HEK293 (cell line): ENCODE results near the gene MYBPC3.

Source experiments
- CTCF ChIA-PET: fragments of 350-600 bp; formaldehyde crosslinking; extraction: SDS; loops from one replicate; lab custom pipeline; 2021; ENCODE audit warnings: antibody characterized with exemption; lab: Yijun Ruan, JAX
- POLR2A ChIA-PET: fragments of 300-600 bp; formaldehyde crosslinking; extraction: SDS; loops from one replicate; lab custom pipeline; 2020; ENCODE audit warnings: antibody characterized with exemption, inconsistent platforms; lab: Yijun Ruan, JAX
- H3K27ac ChIP-seq: fragments of 200-500 bp; sonication (Bioruptor generic); 2 replicates; pipeline ENCODE4 v1.5.1; 2014; ENCODE audit warnings: low read depth, low read length, control low read depth, inconsistent platforms; ENCODE audit errors: extremely low read depth
- H3K36me3 ChIP-seq, 2 experiments: fragments of 200-500 bp in 1 of 2; sonication (Bioruptor generic) in 1 of 2; 1 replicate in 1 of 2; 2 replicates in 1 of 2; pipeline ENCODE4 v1.5.1; 2014 to 2017; ENCODE audit warnings: inconsistent platforms in 2 of 2, low read length in 2 of 2; ENCODE audit not compliant: control insufficient read depth in 2 of 2, insufficient read depth in 1 of 2
- H3K4me1 ChIP-seq: fragments of 200-500 bp; sonication (Bioruptor generic); 2 replicates; pipeline ENCODE4 v1.5.1; 2014; ENCODE audit warnings: mild to moderate bottlenecking, low read length, inconsistent platforms; ENCODE audit not compliant: control insufficient read depth, insufficient read depth
- H3K4me3 ChIP-seq: 2 replicates; pipeline ENCODE4 v1.5.1; 2011; ENCODE audit warnings: low read depth, mild to moderate bottlenecking, control low read depth, low read length, moderate library complexity
- H3K9me3 ChIP-seq: fragments of 200-500 bp; sonication (Bioruptor generic); 2 replicates; pipeline ENCODE4 v1.5.1; 2014; ENCODE audit warnings: low read depth, low read length, inconsistent platforms; ENCODE audit not compliant: control insufficient read depth, insufficient read depth
- AEBP2 ChIP-seq: fragments of 450-650 bp; formaldehyde crosslinking; IDR thresholded peaks from 2 replicates; pipeline ENCODE4 v1.5.1; 2016; ENCODE audit warnings: missing biosample characterization, missing genetic modification characterization, borderline replicate concordance
- BCL11A ChIP-seq: fragments of 450-650 bp; formaldehyde crosslinking; IDR thresholded peaks from 2 replicates; pipeline ENCODE4 v1.5.1; 2016; ENCODE audit warnings: low read depth, missing biosample characterization, missing genetic modification characterization
- ELK4 ChIP-seq: IDR thresholded peaks from 2 replicates; pipeline ENCODE4 v1.6.1; 2011; ENCODE audit warnings: mild to moderate bottlenecking, low read depth, low read length, borderline replicate concordance
- GLI2 ChIP-seq: fragments of 450-650 bp; formaldehyde crosslinking; IDR thresholded peaks from 2 replicates; pipeline ENCODE4; 2017; ENCODE audit warnings: missing biosample characterization, missing genetic modification characterization, low read depth, borderline replicate concordance
- GLI4 ChIP-seq: fragments of 450-650 bp; formaldehyde crosslinking; IDR thresholded peaks from 2 replicates; pipeline ENCODE4 v1.5.1; 2016; ENCODE audit warnings: missing biosample characterization, missing genetic modification characterization
- GLIS1 ChIP-seq: fragments of 450-650 bp; formaldehyde crosslinking; IDR thresholded peaks from 2 replicates; pipeline ENCODE4 v1.5.1; 2016; ENCODE audit warnings: missing biosample characterization, missing genetic modification characterization
- SALL2 ChIP-seq: fragments of 450-650 bp; formaldehyde crosslinking; IDR thresholded peaks from 2 replicates; pipeline ENCODE4 v1.5.0; 2017; ENCODE audit warnings: missing biosample characterization, mild to moderate bottlenecking, missing genetic modification characterization, borderline replicate concordance
- YY2 ChIP-seq: fragments of 450-650 bp; formaldehyde crosslinking; IDR thresholded peaks from 2 replicates; pipeline ENCODE4 v1.5.1; 2016; ENCODE audit warnings: missing biosample characterization, missing genetic modification characterization
- ZBTB10 ChIP-seq: fragments of 450-650 bp; formaldehyde crosslinking; IDR thresholded peaks from 2 replicates; pipeline ENCODE4 v1.5.1; 2016; ENCODE audit warnings: missing biosample characterization, missing genetic modification characterization
- ZBTB44 ChIP-seq: fragments of 450-650 bp; IDR thresholded peaks from 2 replicates; pipeline ENCODE4 v1.5.1; 2018; ENCODE audit warnings: missing biosample characterization, mild to moderate bottlenecking, missing genetic modification characterization
- ZBTB8A ChIP-seq: fragments of 450-650 bp; formaldehyde crosslinking; IDR thresholded peaks from 2 replicates; pipeline ENCODE4 v1.5.1; 2016; ENCODE audit warnings: missing biosample characterization, missing genetic modification characterization
- ZNF133 ChIP-seq: fragments of 450-650 bp; formaldehyde crosslinking; IDR thresholded peaks from 2 replicates; pipeline ENCODE4 v1.5.1; 2016; ENCODE audit warnings: missing biosample characterization, missing genetic modification characterization
- ZNF341 ChIP-seq: fragments of 450-650 bp; formaldehyde crosslinking; IDR thresholded peaks from 2 replicates; pipeline ENCODE4; 2016; ENCODE audit warnings: low read depth, missing biosample characterization, missing genetic modification characterization
- ZNF37A ChIP-seq: fragments of 450-650 bp; IDR thresholded peaks from 2 replicates; pipeline ENCODE4 v1.5.1; 2018; ENCODE audit warnings: missing biosample characterization, missing genetic modification characterization
- ZNF391 ChIP-seq: fragments of 450-650 bp; formaldehyde crosslinking; IDR thresholded peaks from 2 replicates; pipeline ENCODE4 v1.5.1; 2016; ENCODE audit warnings: low read depth, missing biosample characterization, missing genetic modification characterization, borderline replicate concordance
- ZNF544 ChIP-seq: fragments of 450-650 bp; formaldehyde crosslinking; IDR thresholded peaks from 2 replicates; pipeline ENCODE4 v1.5.0; 2017; ENCODE audit warnings: missing biosample characterization, missing genetic modification characterization
- ZNF600 ChIP-seq: fragments of 450-650 bp; formaldehyde crosslinking; IDR thresholded peaks from 2 replicates; pipeline ENCODE4 v1.5.1; 2016; ENCODE audit warnings: missing biosample characterization, missing genetic modification characterization
- ZNF624 ChIP-seq: fragments of 450-650 bp; formaldehyde crosslinking; IDR thresholded peaks from 2 replicates; pipeline ENCODE4 v1.5.1; 2017; ENCODE audit warnings: missing biosample characterization, missing genetic modification characterization
- ZNF645 ChIP-seq: fragments of 450-650 bp; formaldehyde crosslinking; IDR thresholded peaks from 2 replicates; pipeline ENCODE4; 2016; ENCODE audit warnings: missing biosample characterization, missing genetic modification characterization
- ZNF701 ChIP-seq: fragments of 450-650 bp; formaldehyde crosslinking; IDR thresholded peaks from 2 replicates; pipeline ENCODE4 v1.5.1; 2016; ENCODE audit warnings: missing biosample characterization, missing genetic modification characterization
- ZNF707 ChIP-seq: fragments of 450-650 bp; formaldehyde crosslinking; IDR thresholded peaks from 2 replicates; pipeline ENCODE4 v1.5.1; 2016; ENCODE audit warnings: missing biosample characterization, missing genetic modification characterization
- ZNF837 ChIP-seq: fragments of 450-650 bp; formaldehyde crosslinking; IDR thresholded peaks from 2 replicates; pipeline ENCODE4 v1.5.1; 2016; ENCODE audit warnings: missing biosample characterization, missing genetic modification characterization

The MYBPC3 gene

GRCh38 chr11:47398551-47398950 lies 46.0 kb upstream of the MYBPC3 start:
- no peak overlapping the region for H3K27ac ChIP-seq
- no peak for TF ChIP-seq ZBTB44 (tag by site-specific recombination)
- TF ChIP-seq ZNF624 (tag by site-specific recombination), result no peak
- TF ChIP-seq GLI2 (tag by site-specific recombination), result no peak
- no peak for TF ChIP-seq ZNF341 (tag by site-specific recombination)
- TF ChIP-seq ZNF707 (tag by site-specific recombination), result no peak
- no peak for TF ChIP-seq ZNF544 (tag by site-specific recombination)
- TF ChIP-seq ZNF645 (tag by site-specific recombination), result no peak
- TF ChIP-seq ZNF600 (tag by site-specific recombination), result no peak
- TF ChIP-seq ZBTB8A (tag by site-specific recombination), result no peak
- TF ChIP-seq ELK4, result no peak
- no peak for TF ChIP-seq ZNF391 (tag by site-specific recombination)
- TF ChIP-seq ZNF133 (tag by site-specific recombination), result no peak
- no peak for TF ChIP-seq ZNF701 (tag by site-specific recombination)
- no peak for TF ChIP-seq AEBP2 (tag by site-specific recombination)
- no peak for TF ChIP-seq BCL11A
- TF ChIP-seq YY2, result no peak
- TF ChIP-seq ZNF837 (tag by site-specific recombination), result no peak
- no peak for TF ChIP-seq SALL2 (tag by site-specific recombination)
- TF ChIP-seq GLI4 (tag by site-specific recombination), result no peak
- TF ChIP-seq ZNF37A (tag by site-specific recombination), result no peak
- no peak overlapping the region for H3K4me3 ChIP-seq
- ChIA-PET CTCF (interaction anchor here (0.8 to 4.9 kb wide), 4 partner anchors 9 to 26 kb away, joined by 3 to 32 read pairs (median 6); no protein-coding TSS in a partner anchor), POLR2A (no interaction called here)
- no peaks in the 10 kb centered on the region for H3K9me3 ChIP-seq
- H3K4me1 ChIP-seq, result no peaks in the 10 kb centered on the region; the same call in 1 of the 2 replicates
- no peaks in the 10 kb centered on the region for H3K36me3 ChIP-seq

- no peak for TF ChIP-seq ZBTB10 (tag by site-specific recombination)
- peak; percentile 88 for TF ChIP-seq GLIS1 (tag by site-specific recombination)
- TF ChIP-seq, all 188 proteins: peak for 1
- H3K36me3 ChIP-seq, result no peaks in the 10 kb centered on the region
- no peaks in the 10 kb centered on the region; the same call in 1 of the 2 replicates for H3K4me1 ChIP-seq
- ChIA-PET POLR2A (no interaction called here), CTCF (interaction anchor here (0.7 to 4.9 kb wide), 3 partner anchors 13 to 25 kb away, joined by 3 to 32 read pairs (median 4); no protein-coding TSS in a partner anchor)
- H3K27ac ChIP-seq, result no peak overlapping the region
- no peak overlapping the region for H3K4me3 ChIP-seq
- no peaks in the 10 kb centered on the region for H3K9me3 ChIP-seq
These were observed 45.5 kb upstream of the MYBPC3 start for GRCh38 chr11:47398011-47398410.
